ENCODE results near the gene ZNF8. TPM values are rescaled to one million over a fixed set of nuclear protein-coding genes. Genes with fewer than 3 reads are reported as not detected.

Gene ZNF8
- total RNA-seq, 2 donors from 2014 or later: 5.8 to 6.9 TPM

DNA sequence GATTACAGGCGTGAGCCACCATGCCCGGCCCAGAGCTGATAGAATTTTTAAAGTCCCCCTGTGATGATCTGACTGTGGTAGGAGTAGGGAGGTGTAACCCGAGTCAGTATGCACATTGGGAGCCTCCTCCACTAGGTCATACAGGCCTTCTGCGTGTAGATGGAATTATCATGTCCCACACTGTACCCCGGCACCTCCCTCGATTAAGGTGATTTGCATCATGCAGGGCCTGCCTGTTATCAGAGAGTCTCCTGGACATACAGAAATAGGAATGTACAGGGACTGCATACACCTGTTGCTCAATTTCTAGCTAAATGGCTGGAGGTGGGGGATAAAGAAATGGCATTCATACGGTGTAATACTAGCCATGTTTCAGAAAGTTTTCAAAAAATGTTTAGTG, 25.5 kb downstream of the ZNF8 start:
- peak overlapping the region; percentile 76 to 90 for H3K27ac ChIP-seq
- TF ChIP-seq, protein P1, sequence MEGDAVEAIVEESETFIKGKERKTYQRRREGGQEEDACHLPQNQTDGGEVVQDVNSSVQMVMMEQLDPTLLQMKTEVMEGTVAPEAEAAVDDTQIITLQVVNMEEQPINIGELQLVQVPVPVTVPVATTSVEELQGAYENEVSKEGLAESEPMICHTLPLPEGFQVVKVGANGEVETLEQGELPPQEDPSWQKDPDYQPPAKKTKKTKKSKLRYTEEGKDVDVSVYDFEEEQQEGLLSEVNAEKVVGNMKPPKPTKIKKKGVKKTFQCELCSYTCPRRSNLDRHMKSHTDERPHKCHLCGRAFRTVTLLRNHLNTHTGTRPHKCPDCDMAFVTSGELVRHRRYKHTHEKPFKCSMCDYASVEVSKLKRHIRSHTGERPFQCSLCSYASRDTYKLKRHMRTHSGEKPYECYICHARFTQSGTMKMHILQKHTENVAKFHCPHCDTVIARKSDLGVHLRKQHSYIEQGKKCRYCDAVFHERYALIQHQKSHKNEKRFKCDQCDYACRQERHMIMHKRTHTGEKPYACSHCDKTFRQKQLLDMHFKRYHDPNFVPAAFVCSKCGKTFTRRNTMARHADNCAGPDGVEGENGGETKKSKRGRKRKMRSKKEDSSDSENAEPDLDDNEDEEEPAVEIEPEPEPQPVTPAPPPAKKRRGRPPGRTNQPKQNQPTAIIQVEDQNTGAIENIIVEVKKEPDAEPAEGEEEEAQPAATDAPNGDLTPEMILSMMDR (IDR thresholded peaks at IDR 0.05): no peak
- DNase-seq (ENCODE audit: low spot score): no peak
- peaks cover 25% of the 10 kb centered on the region for H3K36me3 ChIP-seq
- H3K9me3 ChIP-seq: no peaks in the 10 kb centered on the region
- no peaks in the 10 kb centered on the region for H3K27me3 ChIP-seq
- peak overlapping the region in 1 of 2 donors; percentile 82 for H3K4me3 ChIP-seq
- H3K4me1 ChIP-seq: peaks cover 0 to 12% of the 10 kb centered on the region in 2 donors

DNA sequence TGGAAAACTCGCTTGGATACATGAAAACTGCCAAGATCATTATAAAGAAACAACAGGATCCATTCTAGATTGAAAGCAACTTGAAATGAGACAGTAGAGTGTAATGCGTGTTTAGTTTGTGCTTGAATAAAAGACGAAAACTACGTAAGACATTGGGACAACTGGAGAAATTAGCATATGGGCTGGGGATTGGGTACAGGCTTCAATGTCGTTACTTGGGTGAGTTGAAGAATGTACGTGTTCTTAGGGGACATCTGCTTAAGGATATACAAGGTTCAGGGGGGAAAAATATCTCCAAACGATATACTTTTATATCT, 26.0 kb downstream of the ZNF8 start:
- peak overlapping the region; percentile 17 to 82 for H3K4me3 ChIP-seq
- H3K4me1 ChIP-seq: peaks cover 0 to 12% of the 10 kb centered on the region in 2 donors
- H3K9me3 ChIP-seq: no peaks in the 10 kb centered on the region
- H3K27me3 ChIP-seq: no peaks in the 10 kb centered on the region
- H3K27ac ChIP-seq: peak overlapping the region; percentile 76 to 90
- TF ChIP-seq, protein P1 (IDR thresholded peaks at IDR 0.05): no peak
- no peak for DNase-seq (ENCODE audit: low spot score)
- peaks cover 22% of the 10 kb centered on the region for H3K36me3 ChIP-seq

DNA sequence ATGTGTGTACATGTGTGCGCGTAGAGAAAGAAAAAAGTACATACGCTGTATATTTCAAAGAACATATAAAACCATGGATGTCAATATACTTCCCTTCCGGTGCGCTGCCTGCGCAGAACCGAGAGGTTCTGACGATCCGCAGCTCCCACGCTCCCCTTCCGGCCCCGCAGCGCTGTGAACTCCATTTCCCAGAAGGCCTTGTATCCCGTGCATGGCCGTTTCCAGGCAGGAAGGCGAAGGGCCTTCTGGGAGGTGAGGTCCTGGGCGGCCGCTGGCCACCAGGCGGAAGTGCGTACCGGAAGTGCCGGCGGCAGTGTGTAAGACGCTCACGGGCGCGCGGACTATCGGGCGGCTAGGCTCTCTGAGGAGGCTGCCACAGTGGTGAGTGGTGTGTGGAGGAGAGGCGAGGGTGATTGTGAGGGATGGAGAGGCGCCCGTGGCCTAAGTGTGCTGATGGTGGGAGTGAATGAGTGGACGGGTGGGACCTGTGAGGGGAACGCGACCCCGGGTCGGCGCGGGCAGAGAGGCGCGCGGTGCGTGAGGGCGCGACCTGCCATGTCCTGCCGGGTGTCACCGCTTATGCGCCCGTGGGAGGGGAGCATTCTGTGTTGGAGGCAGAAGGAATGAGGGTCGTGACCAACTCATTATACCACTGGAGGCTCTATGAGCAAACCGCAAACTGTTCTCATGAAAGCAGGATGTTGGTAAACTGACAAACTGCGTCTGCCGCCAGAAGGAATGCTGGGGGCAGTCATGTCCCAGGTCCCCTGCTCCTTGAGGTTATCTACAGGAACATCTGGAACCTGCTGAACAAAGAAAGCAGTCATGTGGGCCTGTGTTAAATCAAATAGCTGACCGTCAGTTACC, 26.5 kb downstream of the ZNF8 start, which contains the start of gene ERVK3-1:
Gene ERVK3-1, plus strand, starts transcription at position 313 of the 867 bp plus-strand sequence. CDS start 6,792 bp downstream, outside the sequence.
- peak within 1 kb of the TSS; percentile 76 to 90 for H3K27ac ChIP-seq
- TF ChIP-seq, protein P1 (IDR thresholded peaks at IDR 0.05): peak in 1 of 2 donors; percentile 20
- peaks cover 16% of the 10 kb centered on the region for H3K36me3 ChIP-seq
- peak within 1 kb of the TSS; percentile 76 to 82 for H3K4me3 ChIP-seq
- no peaks in the 10 kb centered on the region for H3K9me3 ChIP-seq
- no peaks in the 10 kb centered on the region for H3K27me3 ChIP-seq
- peak; percentile 98 for DNase-seq (ENCODE audit: low spot score)
- peaks cover 0 to 12% of the 10 kb centered on the region in 2 donors for H3K4me1 ChIP-seq

DNA sequence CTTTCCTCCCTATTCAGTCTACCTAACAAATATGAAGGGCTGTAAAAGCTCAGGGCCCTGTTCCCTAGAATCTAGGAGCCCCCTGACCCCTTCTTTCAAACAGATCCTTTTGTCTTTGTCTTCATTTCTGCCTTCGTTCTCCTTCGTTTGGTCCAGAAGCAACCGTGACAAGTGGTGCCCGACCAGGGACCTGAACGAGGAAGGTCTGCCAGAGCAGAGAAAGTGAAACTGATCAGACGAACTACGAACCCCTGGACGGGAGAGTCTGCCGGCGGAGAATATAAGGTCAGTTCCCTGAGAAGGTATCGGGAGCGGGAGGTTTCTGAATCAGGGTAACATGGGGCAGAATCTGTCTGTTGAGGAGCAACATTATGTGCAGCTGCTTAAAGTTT, 27.2 kb downstream of the ZNF8 start:
- TF ChIP-seq, protein P1 (IDR thresholded peaks at IDR 0.05): no peak
- Histone ChIP-seq H3K4me1 (peaks cover 0 to 12% of the 10 kb centered on the region in 2 donors), H3K27ac (peak overlapping the region; percentile 76 to 90), H3K36me3 (peaks cover 12% of the 10 kb centered on the region), H3K9me3 (no peaks in the 10 kb centered on the region), H3K27me3 (no peaks in the 10 kb centered on the region), H3K4me3 (peak overlapping the region; percentile 76 to 82)
- no peak for DNase-seq (ENCODE audit: low spot score)

DNA sequence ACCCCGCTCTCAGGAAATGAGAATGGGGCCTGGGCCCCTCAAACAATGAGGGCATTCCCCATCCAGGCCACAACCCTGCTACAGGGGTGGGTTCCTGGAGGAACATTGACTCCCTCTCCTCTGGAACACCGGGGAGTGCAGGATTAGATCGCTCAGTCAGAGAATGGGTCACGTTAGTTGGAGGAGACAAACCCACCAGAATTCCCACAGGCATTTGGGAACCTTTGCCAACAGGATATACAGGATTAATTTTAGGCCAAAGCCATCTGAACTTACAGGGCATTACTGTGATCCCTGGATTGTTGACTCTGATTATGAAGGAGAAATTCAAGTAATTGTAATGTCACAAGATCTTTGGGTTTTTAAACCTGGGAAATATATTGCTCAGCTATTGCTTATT, 29.0 kb downstream of the ZNF8 start:
- H3K36me3 ChIP-seq: peaks cover 29% of the 10 kb centered on the region
- peaks cover 0 to 12% of the 10 kb centered on the region in 2 donors for H3K4me1 ChIP-seq
- DNase-seq (ENCODE audit: low spot score): no peak
- H3K4me3 ChIP-seq: no peak overlapping the region
- TF ChIP-seq, protein P1 (IDR thresholded peaks at IDR 0.05): no peak
- H3K27ac ChIP-seq: no peak overlapping the region
- H3K9me3 ChIP-seq: no peaks in the 10 kb centered on the region
- no peaks in the 10 kb centered on the region for H3K27me3 ChIP-seq
